Keratinocyte (primary cell): ENCODE results near the gene RIPOR2. TPM values are rescaled to one million over a fixed set of nuclear protein-coding genes. Genes with fewer than 3 reads are reported as not detected.

Source experiments
- DNase-seq: peaks from one replicate; pipeline ENCODE4 v3.0.0-alpha.2; 2011; ENCODE audit warnings: low read depth, missing footprints, low spot score
- FAIRE-seq: peaks from 2 replicates; lab custom pipeline; 2011; peaks lifted over from hg19 to GRCh38; lab: Jason Lieb, UNC
- H2AFZ ChIP-seq: 2 replicates; pipeline ENCODE4 v1.6.0; 2012; ENCODE audit warnings: low read length, control low read depth, inconsistent platforms; ENCODE audit not compliant: control insufficient read depth
- H3K27ac ChIP-seq: 2 replicates; pipeline ENCODE4 v1.5.1; 2011; ENCODE audit warnings: low read length; ENCODE audit not compliant: control insufficient read depth, insufficient read depth
- H3K27me3 ChIP-seq: 3 replicates; pipeline ENCODE4 v1.6.0; 2011; ENCODE audit warnings: low read length; ENCODE audit not compliant: control insufficient read depth, insufficient read depth; ENCODE audit errors: extremely low read depth
- H3K36me3 ChIP-seq, 2 experiments: 2 replicates in 1 of 2; 3 replicates in 1 of 2; pipeline ENCODE4 v1.5.1; 2011; ENCODE audit warnings: low read length in 2 of 2, mild to moderate bottlenecking in 1 of 2; ENCODE audit not compliant: control insufficient read depth in 2 of 2, insufficient read depth in 2 of 2; ENCODE audit errors: extremely low read depth in 1 of 2
- H3K4me1 ChIP-seq: 3 replicates; pipeline ENCODE4 v1.5.1; 2011; ENCODE audit warnings: low read length; ENCODE audit not compliant: control insufficient read depth, insufficient read depth; ENCODE audit errors: extremely low read depth
- H3K4me2 ChIP-seq: 3 replicates; pipeline ENCODE4 v1.6.0; 2011; ENCODE audit warnings: low read depth, low read length; ENCODE audit not compliant: control insufficient read depth, insufficient read depth; ENCODE audit errors: extremely low read depth
- H3K4me3 ChIP-seq, 3 experiments: fragments of 200-600 bp in 1 of 3; sonication (generic) in 1 of 3; 2 replicates in 2 of 3; 3 replicates in 1 of 3; pipeline ENCODE4 v1.5.1; 2011 to 2016; ENCODE audit warnings: low read length in 3 of 3, mild to moderate bottlenecking in 3 of 3, control low read depth in 2 of 3, inconsistent platforms in 1 of 3, low read depth in 1 of 3, mixed read lengths in 1 of 3, mixed run types in 1 of 3, moderate library complexity in 1 of 3; ENCODE audit not compliant: control insufficient read depth in 2 of 3, insufficient read depth in 2 of 3; ENCODE audit errors: extremely low read depth in 1 of 3
- H3K79me2 ChIP-seq: 2 replicates; pipeline ENCODE4 v1.6.0; 2012; ENCODE audit warnings: low read length; ENCODE audit not compliant: control insufficient read depth, insufficient read depth
- H3K9ac ChIP-seq: 3 replicates; pipeline ENCODE4 v1.6.0; 2011; ENCODE audit warnings: low read length; ENCODE audit not compliant: control insufficient read depth, insufficient read depth; ENCODE audit errors: extremely low read depth
- H3K9me1 ChIP-seq: 3 replicates; pipeline ENCODE4 v1.6.0; 2011; ENCODE audit warnings: low read length; ENCODE audit not compliant: control insufficient read depth, insufficient read depth; ENCODE audit errors: extremely low read depth
- H3K9me3 ChIP-seq: 2 replicates; pipeline ENCODE4 v1.5.1; 2012; ENCODE audit warnings: low read depth, low read length; ENCODE audit not compliant: control insufficient read depth
- H4K20me1 ChIP-seq: 3 replicates; pipeline ENCODE4 v1.6.0; 2011; ENCODE audit warnings: low read length; ENCODE audit not compliant: control insufficient read depth, insufficient read depth; ENCODE audit errors: extremely low read depth
- CTCF ChIP-seq, 3 experiments: IDR thresholded peaks in 1 of 3; conservative IDR thresholded peaks in 1 of 3; optimal IDR thresholded peaks in 1 of 3; 2 replicates in 2 of 3; 3 replicates in 1 of 3; pipeline versions ENCODE3 to v1.5.1; 2011; ENCODE audit warnings: low read length in 3 of 3, mild to moderate bottlenecking in 3 of 3, moderate library complexity in 2 of 3, control low read depth in 1 of 3, inconsistent platforms in 1 of 3; ENCODE audit not compliant: insufficient read depth in 2 of 3; ENCODE audit errors: extremely low read depth in 1 of 3
- EZH2 ChIP-seq: IDR thresholded peaks from one replicate; pipeline ENCODE4 v1.6.1; 2012; ENCODE audit warnings: inconsistent platforms, mild to moderate bottlenecking, low read length, moderate library complexity
- dilution Hi-C: fragments of 300-500 bp; cut with MboI; formaldehyde crosslinking; loops from one replicate; pipeline ENCODE4 v1.7.0; 2020; ENCODE audit warnings: low sequenced_read_pairs; ENCODE audit not compliant: extremely low pct_ligation_motif_present
- polyA plus RNA-seq, 5 experiments: library from polyadenylated mRNA; depleted of rRNA in 3 of 5; stranded (reverse) in 3 of 5; stranded (forward) in 1 of 5; unstranded in 1 of 5; fragments of >200 nt; gene quantifications; 1 replicate in 1 of 5; 2 replicates in 3 of 5; 3 replicates in 1 of 5; pipeline versions ENCODE4 v1.2.1 to v1.2.3, GENCODE V29; 2011 to 2012; ENCODE audit warnings: missing spikeins in 2 of 5, low read depth in 1 of 5, low replicate concordance in 1 of 5

RIPOR2 gene
- polyA plus RNA-seq, 1 donor (not counting 4 experiments of a cell fraction or from before 2014, with no cell fraction given) = 0.07 TPM

GRCh38 chr6:24899997-24900325, 35.8 kb downstream of the RIPOR2 start:
- no peaks in the 10 kb centered on the region for H3K27me3 ChIP-seq
- dilution Hi-C loops = no loop called here
- no peak overlapping the region for H3K27ac ChIP-seq
- H3K4me3 ChIP-seq = no peak overlapping the region
- no peak overlapping the region for H2AFZ ChIP-seq
- TF ChIP-seq CTCF (optimal IDR thresholded peaks at IDR 0.05 in 1 of 3, IDR thresholded peaks at IDR 0.05 in 1 of 3, conservative IDR thresholded peaks at IDR 0.05 in 1 of 3; ENCODE audit: extremely low read depth in 1 of 3, insufficient read depth in 2 of 3, low read length in 3 of 3) = no peak
- no peak for TF ChIP-seq EZH2
- H3K9ac ChIP-seq = no peak overlapping the region
- H4K20me1 ChIP-seq = no peaks in the 10 kb centered on the region
- H3K4me1 ChIP-seq = no peaks in the 10 kb centered on the region
- no peak overlapping the region for H3K4me2 ChIP-seq
- no peaks in the 10 kb centered on the region for H3K36me3 ChIP-seq
- no peaks in the 10 kb centered on the region for H3K9me3 ChIP-seq
- FAIRE-seq = no peak
- no peak for DNase-seq
- no peaks in the 10 kb centered on the region for H3K79me2 ChIP-seq
- H3K9me1 ChIP-seq = no peaks in the 10 kb centered on the region

- H3K9ac ChIP-seq = no peak overlapping the region
- no peaks in the 10 kb centered on the region for H3K9me3 ChIP-seq
- no peaks in the 10 kb centered on the region for H3K4me1 ChIP-seq
- no peak for FAIRE-seq
- no peaks in the 10 kb centered on the region for H3K36me3 ChIP-seq
- no peak overlapping the region for H2AFZ ChIP-seq
- H4K20me1 ChIP-seq = no peaks in the 10 kb centered on the region
- dilution Hi-C loops = no loop called here
- H3K9me1 ChIP-seq = no peaks in the 10 kb centered on the region
- no peak overlapping the region for H3K4me3 ChIP-seq
- no peak overlapping the region for H3K4me2 ChIP-seq
- no peak for DNase-seq
- no peaks in the 10 kb centered on the region for H3K79me2 ChIP-seq
- no peaks in the 10 kb centered on the region for H3K27me3 ChIP-seq
- TF ChIP-seq CTCF (optimal IDR thresholded peaks at IDR 0.05 in 1 of 3, IDR thresholded peaks at IDR 0.05 in 1 of 3, conservative IDR thresholded peaks at IDR 0.05 in 1 of 3; ENCODE audit: extremely low read depth in 1 of 3, insufficient read depth in 2 of 3, low read length in 3 of 3) = no peak
- TF ChIP-seq EZH2 = no peak
- H3K27ac ChIP-seq = no peak overlapping the region
These were observed 36.4 kb downstream of the RIPOR2 start for GRCh38 chr6:24899136-24899996.
